HG03097 (cell line): ENCODE results near the gene ACVR1.

Source experiments
- ATAC-seq: cut with Tn5 transposase; IDR thresholded peaks from one replicate; pipeline ENCODE4 v1.9.1; 2021; ENCODE audit not compliant: unreplicated experiment, low FRiP score

ACVR1 gene

DNA sequence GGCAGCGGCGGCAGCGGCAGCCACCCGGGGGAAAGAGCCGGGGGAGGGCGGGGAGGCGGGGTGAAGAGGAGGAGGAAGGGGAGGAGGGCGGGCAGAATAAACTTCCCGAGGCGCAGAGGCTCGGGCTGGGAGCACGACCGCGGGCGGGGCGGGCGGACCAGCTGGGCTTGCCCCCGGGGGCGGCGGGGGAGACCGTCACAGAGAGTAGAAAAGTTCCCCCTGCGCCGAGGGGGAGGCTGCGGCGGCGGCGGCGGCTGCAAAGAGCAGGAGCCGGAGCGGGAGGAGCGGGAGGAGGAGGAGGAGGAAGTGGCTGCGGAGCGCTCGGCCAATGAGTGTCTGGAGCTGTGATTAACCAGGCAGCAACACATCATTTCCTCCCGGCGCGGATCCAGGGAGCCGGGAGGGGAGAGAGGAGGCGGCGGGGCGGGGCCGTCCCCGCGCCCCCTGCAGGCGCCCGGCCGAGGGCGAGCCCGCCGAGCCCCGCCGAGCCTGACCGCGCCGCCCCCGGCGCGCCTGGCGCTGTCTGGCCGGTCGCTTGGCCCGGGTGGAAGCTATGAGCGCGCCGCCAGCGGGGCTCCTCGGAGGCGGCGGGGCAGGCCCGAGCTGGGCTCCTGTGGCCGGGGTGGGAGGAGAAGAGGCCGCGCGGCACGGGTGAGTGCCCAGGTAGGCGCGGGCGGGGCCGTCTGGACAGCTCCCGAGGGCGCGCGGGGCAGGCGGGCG is at the start of gene ACVR1:
ACVR1 (minus strand) TSS at position 265 of the 720 bp plus-strand sequence. CDS start 76,837 bp downstream, outside the sequence.
- peak; percentile 94 for ATAC-seq

DNA sequence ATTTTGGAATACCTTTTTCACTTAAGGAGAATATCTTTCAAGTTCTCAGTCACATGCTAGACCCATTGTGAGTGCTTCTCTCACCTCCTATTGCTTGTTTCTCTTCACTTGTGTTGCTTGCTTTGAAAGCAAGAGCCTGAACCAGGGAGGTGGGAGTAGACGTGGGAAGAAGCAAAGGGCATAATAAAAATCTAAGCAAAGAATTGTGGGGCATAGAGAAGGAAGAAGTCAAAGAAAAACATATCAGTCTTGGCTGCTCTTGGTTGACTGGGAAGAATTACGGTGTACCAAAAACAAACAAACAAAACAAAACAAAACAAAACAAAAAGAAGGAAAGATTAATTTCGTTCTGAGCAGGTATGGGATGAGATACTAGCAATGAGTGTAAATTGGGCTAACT is 48.9 kb upstream of the ACVR1 start:
- no peak for ATAC-seq

DNA sequence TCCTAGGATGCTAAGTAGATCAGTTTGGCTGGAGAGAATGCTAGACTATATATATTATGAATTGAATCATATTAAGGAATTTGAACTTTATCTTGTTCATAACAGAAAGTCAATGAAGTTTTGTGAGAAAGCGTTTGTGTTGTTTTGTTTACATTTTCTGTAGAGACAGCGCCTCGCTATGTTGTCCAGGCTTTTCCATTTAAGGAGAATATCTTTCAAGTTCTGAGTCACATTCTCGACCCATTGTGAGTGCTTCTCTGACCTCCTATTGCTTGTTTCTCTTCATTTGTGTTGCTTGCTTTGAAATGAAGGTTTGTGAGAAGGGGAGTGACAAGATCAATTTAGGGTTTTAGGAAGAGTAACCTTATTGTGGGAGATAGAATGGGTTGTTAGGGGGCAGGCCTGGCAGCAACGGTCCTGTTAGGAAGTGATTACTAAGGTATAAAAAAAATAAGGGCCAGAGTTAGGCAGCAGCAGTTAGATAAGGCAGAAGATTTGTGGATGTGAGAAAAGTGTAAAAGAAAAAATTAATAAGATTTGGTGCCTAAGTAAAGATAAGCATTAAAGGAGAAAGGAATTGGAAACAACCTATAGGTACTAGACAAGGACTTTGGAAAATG is 47.6 kb upstream of the ACVR1 start:
- ATAC-seq: no peak

DNA sequence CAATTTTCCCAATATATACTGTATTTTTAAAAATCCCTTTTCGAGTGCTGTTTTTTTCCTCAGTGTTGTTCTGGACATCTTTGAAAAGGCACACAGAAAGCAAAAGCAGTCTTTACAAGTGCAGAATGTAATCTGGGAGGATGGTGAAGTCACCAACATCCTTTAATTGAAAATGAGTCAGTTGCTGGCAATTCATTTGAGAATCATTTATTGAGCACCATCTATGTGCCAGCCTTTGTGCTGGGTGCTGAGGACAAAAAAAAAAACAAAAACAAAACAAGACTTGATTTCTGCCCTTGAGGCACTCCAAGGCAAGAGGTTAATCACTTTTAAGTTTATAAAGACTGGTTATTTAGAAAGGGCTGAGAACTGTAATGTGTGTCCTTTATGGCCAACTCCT is 46.7 kb upstream of the ACVR1 start:
- ATAC-seq: no peak

DNA sequence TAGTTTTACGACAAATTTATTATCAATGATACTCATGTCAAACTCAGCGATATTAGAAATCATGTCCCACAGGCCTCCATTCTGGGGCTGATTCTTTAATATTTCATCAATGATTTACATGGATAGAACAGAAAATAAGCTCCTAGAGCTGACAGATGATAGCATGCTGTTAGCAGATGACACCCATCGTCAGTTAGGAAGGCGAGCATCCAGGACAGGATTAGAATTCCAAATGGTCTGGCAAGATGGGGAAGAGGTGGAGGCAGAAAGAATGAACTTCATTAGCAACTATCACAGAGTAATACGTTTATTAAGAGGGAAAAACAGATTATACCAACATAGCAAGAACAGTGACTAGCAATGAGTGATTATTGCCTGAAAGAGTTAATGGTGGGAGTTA is 46.2 kb upstream of the ACVR1 start:
- ATAC-seq: no peak

GRCh38 chr2:157920736-157921135 is 44.6 kb upstream of the ACVR1 start:
- no peak for ATAC-seq

DNA sequence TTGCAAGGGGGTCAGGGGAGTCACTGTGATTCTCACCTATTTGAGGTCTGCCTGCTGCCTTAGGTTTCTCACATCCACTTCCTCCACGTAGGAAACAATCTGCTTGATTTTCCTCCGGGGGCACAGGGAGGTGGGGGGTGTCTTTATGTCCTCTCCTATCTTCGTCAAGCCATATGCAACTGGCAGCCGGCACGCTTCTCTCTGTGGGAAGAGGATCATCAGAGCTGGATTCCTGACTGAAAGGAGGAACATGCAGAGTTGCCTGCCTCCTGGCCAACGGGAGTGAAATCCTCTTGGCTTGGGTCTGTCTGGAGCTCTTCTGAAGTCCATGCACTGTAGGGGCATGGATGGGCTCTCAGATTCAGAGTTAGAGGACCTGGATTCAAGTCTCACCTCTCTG is 43.1 kb upstream of the ACVR1 start:
- ATAC-seq: no peak

DNA sequence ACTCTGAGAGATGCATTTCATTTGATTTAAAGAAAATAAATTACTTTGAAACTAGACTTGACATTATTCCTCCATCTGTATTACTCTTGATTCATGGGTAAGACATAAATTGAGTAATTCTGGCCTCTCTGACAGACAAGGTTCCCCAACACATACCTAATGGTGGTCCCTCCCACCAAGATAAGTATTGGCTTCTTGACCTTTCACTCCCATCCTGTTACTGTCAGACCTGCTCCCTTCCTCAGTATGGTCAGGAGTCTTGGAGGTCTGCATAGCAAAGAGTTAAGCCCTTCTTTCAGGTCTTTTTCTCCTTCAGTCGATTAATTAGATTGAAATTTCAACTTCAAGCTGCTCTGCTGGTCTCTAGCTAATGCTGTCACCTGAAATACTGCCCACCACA is 42.2 kb upstream of the ACVR1 start:
- ATAC-seq: no peak

- ATAC-seq: no peak
Measured at GRCh38 chr2:157911750-157912149, 35.6 kb upstream of the ACVR1 start.

GRCh38 chr2:157911246-157911645 is 35.1 kb upstream of the ACVR1 start:
- no peak for ATAC-seq

DNA sequence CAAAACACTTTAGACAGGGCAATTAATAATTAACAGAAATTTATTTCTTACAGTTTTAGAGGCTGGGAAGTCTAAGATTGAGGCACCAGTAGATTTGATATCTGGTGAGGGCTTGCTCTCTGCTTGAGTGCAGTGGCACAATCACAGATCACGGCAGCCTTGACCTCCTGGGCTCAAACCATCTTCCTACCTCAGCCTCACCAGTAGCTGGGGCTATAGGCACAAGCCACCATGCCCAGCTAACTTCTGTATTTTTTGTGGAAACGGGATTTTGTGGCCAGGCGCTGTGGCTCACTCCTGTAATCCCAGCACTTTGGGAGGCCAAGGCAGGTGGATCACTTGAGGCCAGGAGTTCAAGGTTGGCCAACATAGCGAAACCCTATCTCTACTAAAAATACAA is 29.0 kb upstream of the ACVR1 start:
- ATAC-seq: no peak

DNA sequence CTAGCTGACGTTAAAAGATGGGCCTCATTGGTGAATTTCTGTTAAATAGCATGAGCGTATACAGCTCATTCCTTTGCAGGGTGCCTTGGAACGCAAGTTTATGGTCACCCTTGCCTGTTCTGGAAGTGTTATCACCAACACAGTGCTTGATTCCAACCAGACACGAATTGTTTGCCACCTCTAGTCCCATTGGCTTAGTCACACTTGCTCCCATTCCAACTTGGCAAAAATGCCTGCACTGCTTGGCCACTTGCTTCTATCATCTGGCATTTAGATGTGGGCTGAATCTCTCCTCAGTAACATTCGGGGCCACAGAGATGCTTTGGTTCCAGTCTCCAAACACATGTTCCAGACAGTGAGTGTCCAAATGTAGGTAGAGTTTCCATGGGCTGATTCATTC is 27.5 kb upstream of the ACVR1 start:
- no peak for ATAC-seq

DNA sequence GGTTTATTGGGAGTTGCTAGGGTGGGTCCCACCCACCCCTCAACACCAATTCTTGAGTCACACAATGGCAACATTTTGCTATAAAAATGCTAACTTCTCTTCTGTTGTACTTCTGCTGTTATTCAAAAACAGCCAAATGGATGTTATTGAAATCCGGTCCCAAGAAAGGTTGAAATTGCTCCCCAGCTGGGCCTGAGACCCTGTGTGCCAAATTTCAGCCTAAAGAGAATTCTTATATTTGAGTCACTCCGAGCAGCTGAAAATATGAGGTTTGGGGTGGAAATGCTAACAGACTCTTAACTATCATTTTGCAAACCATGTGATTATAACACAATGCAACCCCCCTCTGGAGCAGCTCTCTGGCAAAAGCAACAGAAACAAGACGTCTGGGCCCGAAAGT is 27.0 kb upstream of the ACVR1 start:
- no peak for ATAC-seq

DNA sequence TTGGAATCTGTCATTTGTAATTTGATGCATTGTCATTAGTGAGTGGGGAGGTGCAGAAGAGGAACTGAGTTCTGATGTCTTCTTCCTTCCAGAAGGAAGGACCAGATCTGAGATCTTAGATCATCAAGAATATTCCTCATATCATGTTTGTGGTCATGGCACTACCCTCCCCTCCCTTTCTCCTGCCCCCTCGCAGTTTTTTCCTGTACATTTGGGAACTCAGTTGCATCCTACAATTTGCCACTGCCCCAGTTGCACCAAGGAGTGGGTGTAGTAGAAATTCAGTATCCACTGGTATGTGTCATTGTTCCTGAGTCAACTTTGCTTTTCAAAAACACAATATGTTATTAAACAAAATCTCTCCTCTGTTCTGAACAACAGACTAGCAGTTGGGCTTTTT is 26.6 kb upstream of the ACVR1 start:
- ATAC-seq: no peak

- no peak for ATAC-seq
Measured at GRCh38 chr2:157901325-157901724, 25.2 kb upstream of the ACVR1 start.

GRCh38 chr2:157900684-157901083 is 24.6 kb upstream of the ACVR1 start:
- ATAC-seq: no peak

- ATAC-seq: no peak
Measured at GRCh38 chr2:157900203-157900602, 24.1 kb upstream of the ACVR1 start.

- peak; percentile 95 for ATAC-seq
Measured at GRCh38 chr2:157899125-157899839, 23.2 kb upstream of the ACVR1 start.

GRCh38 chr2:157898591-157898996 is 22.5 kb upstream of the ACVR1 start:
- ATAC-seq: no peak

- ATAC-seq: peak; percentile 35
Measured at GRCh38 chr2:157897106-157897971, 21.2 kb upstream of the ACVR1 start.

DNA sequence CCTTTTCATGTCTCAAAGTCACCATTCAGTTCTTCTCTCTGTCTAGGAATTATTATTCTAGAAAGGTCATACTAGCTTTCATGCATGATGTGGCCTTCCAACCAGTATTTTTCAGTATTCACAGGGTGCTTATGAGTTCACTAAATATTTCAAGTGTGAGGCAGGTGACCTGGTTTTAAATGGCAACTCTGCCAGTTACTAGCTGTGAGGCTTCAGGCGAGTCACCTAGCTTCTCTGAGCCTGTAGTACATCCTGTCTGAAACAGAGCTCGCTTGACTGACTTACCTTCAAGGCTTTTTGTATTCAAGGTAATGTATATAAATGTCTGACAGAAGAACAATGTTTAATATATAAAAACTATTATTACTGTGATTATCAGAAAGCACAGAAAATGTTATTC is 19.4 kb upstream of the ACVR1 start:
- ATAC-seq: no peak
